Esophagus (tissue), 2 donors: ENCODE measurements around the gene RNF130. TPM values are rescaled to one million over a fixed set of nuclear protein-coding genes. Genes with fewer than 3 reads are reported as not detected.

ENCODE experiments used
- H3K27ac ChIP-seq, 2 donors: one replicate each; pipeline ENCODE4 v1.5.1; 2013; ENCODE audit warnings: low read depth in 2 of 2, mild to moderate bottlenecking in 2 of 2, inconsistent platforms in 1 of 2, low read length in 1 of 2, moderate library complexity in 1 of 2
- H3K27me3 ChIP-seq, 2 donors: one replicate each; pipeline ENCODE4 v1.6.1; 2013; ENCODE audit warnings: low read length in 2 of 2, control low read depth in 1 of 2, mild to moderate bottlenecking in 1 of 2; ENCODE audit not compliant: insufficient read depth in 2 of 2, control insufficient read depth in 1 of 2
- H3K36me3 ChIP-seq, 2 donors: one replicate each; pipeline ENCODE4 v1.6.1; 2013; ENCODE audit warnings: low read length in 1 of 2; ENCODE audit not compliant: control insufficient read depth in 2 of 2, insufficient read depth in 2 of 2
- H3K4me1 ChIP-seq, 2 donors: one replicate each; pipeline ENCODE4 v1.6.1; 2013; ENCODE audit warnings: low read length in 1 of 2; ENCODE audit not compliant: control insufficient read depth in 2 of 2, insufficient read depth in 2 of 2
- H3K4me3 ChIP-seq, 2 donors: one replicate each; pipeline ENCODE4 v1.5.1; 2013; ENCODE audit warnings: low read length in 2 of 2, mild to moderate bottlenecking in 2 of 2, low read depth in 1 of 2, moderate library complexity in 1 of 2
- H3K9me3 ChIP-seq, 2 donors: one replicate each; pipeline ENCODE4 v1.6.1; 2013; ENCODE audit warnings: mild to moderate bottlenecking in 2 of 2, low read depth in 1 of 2, low read length in 1 of 2, moderate library complexity in 1 of 2; ENCODE audit not compliant: control insufficient read depth in 2 of 2, insufficient read depth in 1 of 2
- WGBS, 2 donors: extraction: QIAGEN DNeasy Blood & Tissue Kit; methylation state at CpG; one replicate each; pipeline ENCODE4 v1.1.7; 2013; 5-methylcytosine and 5-hydroxymethylcytosine counted together
- polyA plus RNA-seq, 2 donors: library from polyadenylated mRNA; stranded (reverse); fragments of 200-250 nt; gene quantifications; one replicate each; pipeline ENCODE4 v1.2.3, GENCODE V29; 2013
- donor health status: healthy with polysubstance abuse.
- donor health status: Bipolar disorder and iron deficiency.

The RNF130 gene
- polyA plus RNA-seq, 2 donors: 6.1 to 13.2 TPM

DNA sequence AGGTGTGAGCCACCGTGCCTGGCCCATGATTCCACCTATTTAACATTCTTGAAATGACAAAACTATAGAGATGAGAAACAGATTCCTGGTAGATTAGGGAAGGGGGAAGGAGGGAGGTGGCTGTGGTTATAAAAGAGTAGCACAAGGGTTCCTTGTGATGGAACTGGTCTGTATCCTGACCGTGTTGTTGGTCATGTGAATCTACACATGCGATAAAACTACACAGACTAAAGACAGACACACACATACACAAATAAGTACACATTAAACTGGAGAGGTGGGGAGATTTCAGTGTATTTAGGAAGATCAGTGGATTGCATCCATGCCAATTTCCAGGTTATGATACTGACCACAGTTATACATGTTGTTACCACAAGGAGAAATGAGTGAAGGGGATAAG is 60.9 kb downstream of the RNF130 start:
- Histone ChIP-seq H3K27ac (no peak overlapping the region), H3K27me3 (no peaks in the 10 kb centered on the region), H3K4me3 (no peak overlapping the region), H3K4me1 (no peaks in the 10 kb centered on the region), H3K9me3 (no peaks in the 10 kb centered on the region), H3K36me3 (no peaks in the 10 kb centered on the region)
- 95 to 96% methylated on average over 3 of the region's 3 CpGs for WGBS, 2 donors

DNA sequence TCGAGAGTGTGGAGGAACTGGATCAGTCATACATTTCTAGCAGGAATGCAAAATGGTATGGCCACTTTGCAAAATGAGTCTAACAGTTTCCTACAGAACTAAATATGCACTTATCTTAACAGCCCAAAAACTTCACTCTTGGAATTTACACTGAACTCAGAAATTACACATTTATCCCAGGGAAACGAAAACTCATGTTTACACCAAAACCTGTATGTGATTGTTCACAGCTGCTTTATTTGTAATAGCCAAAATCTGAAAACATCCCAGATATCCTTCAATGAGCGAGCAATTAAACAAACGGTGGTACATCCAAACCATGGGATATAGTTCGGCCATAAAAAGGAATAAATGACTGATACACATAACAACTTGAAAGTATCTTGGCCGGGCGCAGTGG is 62.0 kb downstream of the RNF130 start:
- Histone ChIP-seq H3K36me3 (no peaks in the 10 kb centered on the region), H3K27ac (no peak overlapping the region), H3K4me3 (no peak overlapping the region), H3K27me3 (no peaks in the 10 kb centered on the region), H3K4me1 (no peaks in the 10 kb centered on the region), H3K9me3 (no peaks in the 10 kb centered on the region)
- 79 to 86% methylated on average over 7 of the region's 7 CpGs for WGBS, 2 donors

DNA sequence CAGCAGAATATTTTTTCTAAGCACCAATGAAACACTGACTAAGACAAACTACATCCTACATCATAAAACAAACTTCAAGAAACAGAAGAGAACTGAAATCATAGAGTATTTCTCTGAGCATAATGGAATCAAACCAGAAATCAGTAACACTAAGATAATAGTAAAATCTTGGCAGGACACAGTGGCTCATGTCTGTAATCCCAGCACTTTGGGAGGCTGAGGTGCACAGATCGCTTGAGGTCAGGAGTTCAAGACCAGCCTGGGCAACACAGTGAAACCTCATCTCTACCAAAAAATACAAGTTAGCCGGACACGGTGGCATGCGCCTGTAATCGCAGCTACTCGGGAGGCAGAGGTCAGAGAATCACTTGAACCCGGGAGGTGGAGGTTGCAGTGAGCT is 63.1 kb downstream of the RNF130 start:
- Histone ChIP-seq H3K36me3 (no peaks in the 10 kb centered on the region), H3K27ac (no peak overlapping the region), H3K9me3 (no peaks in the 10 kb centered on the region), H3K4me3 (no peak overlapping the region), H3K27me3 (no peaks in the 10 kb centered on the region), H3K4me1 (no peaks in the 10 kb centered on the region)
- WGBS, 2 donors: 95 to 98% methylated on average over 7 of the region's 7 CpGs

DNA sequence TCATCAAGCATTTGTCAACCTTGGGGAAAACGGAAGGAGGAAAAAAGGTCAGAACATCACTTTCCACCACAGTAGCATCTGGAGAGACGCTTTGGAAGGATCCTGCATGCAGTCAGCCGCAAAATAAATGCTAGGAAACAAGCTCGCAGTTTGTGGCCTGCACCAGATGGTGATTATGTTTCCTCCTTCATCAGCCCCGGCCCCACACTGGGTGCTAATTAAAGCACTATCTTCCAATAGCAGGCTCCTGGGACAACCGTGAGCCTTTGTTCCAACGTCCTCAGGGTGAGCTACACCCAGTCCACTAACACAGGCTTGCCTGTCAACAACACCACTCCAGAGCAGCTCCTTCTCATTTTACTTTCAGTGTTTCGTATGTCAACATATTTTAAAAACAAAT is 64.0 kb downstream of the RNF130 start:
- Histone ChIP-seq H3K36me3 (no peaks in the 10 kb centered on the region), H3K4me1 (no peaks in the 10 kb centered on the region), H3K27me3 (no peaks in the 10 kb centered on the region), H3K9me3 (no peaks in the 10 kb centered on the region), H3K27ac (no peak overlapping the region), H3K4me3 (no peak overlapping the region)
- WGBS, 2 donors: 58 to 62% methylated on average over 8 of the region's 8 CpGs

DNA sequence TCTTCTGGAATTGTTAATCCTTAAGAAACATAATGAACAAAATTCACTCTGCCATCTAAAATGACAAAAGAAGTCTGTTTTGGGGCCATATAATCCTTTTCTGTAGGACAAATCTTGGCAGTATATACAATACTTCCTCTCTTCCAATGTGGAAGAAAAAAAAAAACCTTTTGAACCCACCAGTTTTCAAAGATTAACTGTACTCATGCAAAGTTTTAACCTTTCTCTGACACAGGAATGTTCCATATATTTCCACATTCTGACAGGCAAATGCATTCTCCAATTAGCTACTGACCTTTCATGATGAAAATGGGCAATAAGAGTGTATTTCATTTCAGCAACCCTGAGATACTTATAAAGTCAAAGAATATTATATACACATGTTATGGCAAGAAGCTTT is 65.4 kb downstream of the RNF130 start:
- Histone ChIP-seq H3K4me3 (no peak overlapping the region), H3K9me3 (peaks cover 0 to 4% of the 10 kb centered on the region in 2 donors), H3K27ac (no peak overlapping the region), H3K27me3 (no peaks in the 10 kb centered on the region), H3K36me3 (peaks cover 0 to 11% of the 10 kb centered on the region in 2 donors), H3K4me1 (peaks cover 0 to 4% of the 10 kb centered on the region in 2 donors)

DNA sequence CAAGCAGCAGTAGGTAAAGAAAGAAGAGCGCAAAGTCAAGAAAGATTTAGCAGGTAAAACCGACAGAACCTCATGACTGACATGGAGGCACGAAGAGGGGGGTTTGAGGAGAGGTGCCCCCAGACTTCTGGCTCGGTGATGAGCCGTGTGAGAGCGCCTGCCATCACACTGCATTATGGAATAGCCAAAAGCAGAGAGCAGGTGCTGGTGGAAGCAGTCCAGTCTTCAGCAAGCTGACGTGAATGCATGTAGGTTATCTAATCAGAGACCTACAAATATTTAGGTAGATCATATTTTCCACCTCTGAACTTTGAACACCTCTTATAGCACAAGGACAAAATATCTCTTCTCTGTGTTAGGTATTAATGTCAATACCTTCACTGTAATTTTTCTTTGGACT is 68.4 kb downstream of the RNF130 start:
- Histone ChIP-seq H3K27me3 (no peaks in the 10 kb centered on the region), H3K36me3 (peaks cover 0 to 11% of the 10 kb centered on the region in 2 donors), H3K4me1 (peaks cover 0 to 4% of the 10 kb centered on the region in 2 donors), H3K9me3 (peaks cover 0 to 4% of the 10 kb centered on the region in 2 donors), H3K27ac (no peak overlapping the region), H3K4me3 (no peak overlapping the region)
- WGBS, 2 donors: 75 to 92% methylated on average over 7 of the region's 7 CpGs

DNA sequence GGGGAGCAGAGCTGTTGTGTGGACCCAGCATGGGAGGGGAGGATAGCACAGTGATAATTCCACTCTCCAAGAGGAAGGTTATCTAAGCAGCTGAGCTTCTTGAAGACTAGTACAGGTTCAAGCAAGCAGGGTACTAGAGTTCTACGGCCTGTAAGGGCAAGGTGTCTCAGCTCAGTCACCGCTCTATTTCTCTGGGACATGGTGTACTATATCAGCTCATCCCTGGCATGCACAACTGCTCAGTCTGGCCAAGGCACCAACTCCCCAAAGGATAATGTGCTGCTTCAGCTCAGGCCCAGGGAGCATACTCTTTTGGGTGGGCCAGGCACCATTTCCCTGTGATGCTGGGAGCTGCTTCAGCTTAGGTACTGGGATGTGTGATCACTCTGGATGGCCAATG is 69.8 kb downstream of the RNF130 start:
- Histone ChIP-seq H3K4me1 (peaks cover 0 to 4% of the 10 kb centered on the region in 2 donors), H3K9me3 (peaks cover 0 to 4% of the 10 kb centered on the region in 2 donors), H3K27me3 (no peaks in the 10 kb centered on the region), H3K4me3 (no peak overlapping the region), H3K36me3 (peaks cover 0 to 11% of the 10 kb centered on the region in 2 donors), H3K27ac (no peak overlapping the region)
- 75 to 94% methylated on average over 2 of the region's 2 CpGs for WGBS, 2 donors

DNA sequence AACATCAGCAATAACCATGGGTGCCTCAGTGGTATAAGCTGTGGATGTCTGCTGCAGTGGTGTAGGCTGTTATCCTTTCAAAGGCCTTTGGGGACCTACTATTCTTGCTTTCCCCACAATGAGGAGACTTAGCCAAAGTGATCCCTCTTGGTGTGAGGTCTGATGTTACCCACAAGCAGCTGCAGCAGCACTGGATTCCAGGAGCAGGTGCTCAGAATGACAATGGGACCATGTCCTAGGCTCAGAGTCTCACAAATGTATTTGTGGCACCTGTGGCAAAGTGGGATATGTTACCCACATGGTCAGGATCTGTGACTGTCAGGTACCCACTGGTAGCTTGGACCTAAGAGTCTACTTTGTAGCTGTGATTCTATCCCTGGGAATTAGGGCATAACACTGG is 70.4 kb downstream of the RNF130 start:
- H3K36me3 ChIP-seq: peaks cover 0 to 11% of the 10 kb centered on the region in 2 donors
- H3K9me3 ChIP-seq: peaks cover 0 to 4% of the 10 kb centered on the region in 2 donors
- H3K27ac ChIP-seq: no peak overlapping the region
- no peaks in the 10 kb centered on the region for H3K27me3 ChIP-seq
- peaks cover 0 to 4% of the 10 kb centered on the region in 2 donors for H3K4me1 ChIP-seq
- H3K4me3 ChIP-seq: no peak overlapping the region

DNA sequence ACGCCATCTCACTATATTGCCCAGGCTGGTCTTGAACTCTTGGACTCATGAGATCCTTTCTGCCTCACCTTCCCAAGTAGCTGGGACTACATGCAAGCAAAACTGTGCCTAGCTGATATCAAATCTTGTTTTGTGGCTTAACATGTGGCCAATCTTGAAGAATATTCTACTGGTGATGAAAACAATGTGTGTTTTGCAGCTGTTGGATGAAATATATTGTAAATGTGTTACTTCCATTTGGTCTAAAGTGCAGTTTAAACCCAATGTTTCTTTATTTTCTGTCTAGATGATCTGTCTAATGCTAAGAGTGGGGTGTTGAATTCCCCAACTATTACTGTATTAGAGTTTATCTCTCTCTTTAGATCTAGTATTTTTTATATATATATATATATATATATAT is 73.1 kb downstream of the RNF130 start:
- H3K4me1 ChIP-seq: peaks cover 0 to 4% of the 10 kb centered on the region in 2 donors
- H3K9me3 ChIP-seq: peaks cover 0 to 4% of the 10 kb centered on the region in 2 donors
- no peaks in the 10 kb centered on the region for H3K27me3 ChIP-seq
- H3K4me3 ChIP-seq: no peak overlapping the region
- H3K27ac ChIP-seq: no peak overlapping the region
- peaks cover 0 to 11% of the 10 kb centered on the region in 2 donors for H3K36me3 ChIP-seq
- 91 to 94% methylated on average over 1 of the region's 1 CpG for WGBS, 2 donors

DNA sequence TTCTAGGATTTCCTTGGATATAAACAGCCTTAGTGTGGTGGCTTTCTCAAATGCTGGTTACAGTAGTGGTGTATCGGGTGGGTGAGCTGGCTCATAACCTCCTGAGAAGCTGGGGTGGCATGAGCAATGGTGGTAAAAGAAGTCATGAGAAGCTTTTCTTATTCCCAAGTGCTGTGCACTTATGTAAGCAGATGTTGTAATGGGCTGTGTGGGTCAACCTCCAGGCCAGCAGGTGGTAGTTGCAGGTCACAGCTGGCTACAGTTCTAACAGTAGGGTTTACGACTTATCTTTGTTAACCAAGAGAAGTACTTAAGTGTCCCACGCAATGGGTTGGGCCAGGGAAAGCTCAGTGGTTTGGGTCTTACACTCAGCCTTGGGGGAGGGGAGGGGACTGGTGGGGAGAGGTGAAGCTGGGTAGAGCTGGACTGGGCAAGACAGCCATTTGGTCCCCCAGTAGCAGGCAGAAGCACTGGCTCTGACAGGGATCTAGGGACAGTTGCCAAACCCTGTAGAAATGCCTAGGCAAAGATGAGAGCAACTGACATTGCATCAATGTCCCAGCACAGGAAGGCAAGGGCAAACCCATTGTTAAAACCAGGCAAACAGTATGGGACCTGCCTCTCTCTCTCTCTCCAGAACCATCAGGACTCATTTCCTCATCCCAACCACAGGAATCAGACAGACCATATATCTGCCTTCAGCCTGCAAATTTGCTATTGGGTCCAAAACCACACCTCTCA is 76.8 kb downstream of the RNF130 start:
- Histone ChIP-seq H3K4me1 (no peaks in the 10 kb centered on the region), H3K27ac (no peak overlapping the region), H3K4me3 (no peak overlapping the region), H3K27me3 (no peaks in the 10 kb centered on the region), H3K36me3 (no peaks in the 10 kb centered on the region), H3K9me3 (no peaks in the 10 kb centered on the region)
- WGBS, 2 donors: 95 to 96% methylated on average over 3 of the region's 3 CpGs
